SW 1271 (cell line): ENCODE results near the gene BAZ1B.
"Not testable (repeated sequence)": the region's sequence is repeated elsewhere in the genome, so short reads cannot be mapped to it uniquely, and the experiment has no call there.

ENCODE experiments used
- DNase-seq, 2 experiments: peaks; one replicate each; lab custom pipeline; 2025; lab: John Stamatoyannopoulos, UW

The BAZ1B gene

DNA sequence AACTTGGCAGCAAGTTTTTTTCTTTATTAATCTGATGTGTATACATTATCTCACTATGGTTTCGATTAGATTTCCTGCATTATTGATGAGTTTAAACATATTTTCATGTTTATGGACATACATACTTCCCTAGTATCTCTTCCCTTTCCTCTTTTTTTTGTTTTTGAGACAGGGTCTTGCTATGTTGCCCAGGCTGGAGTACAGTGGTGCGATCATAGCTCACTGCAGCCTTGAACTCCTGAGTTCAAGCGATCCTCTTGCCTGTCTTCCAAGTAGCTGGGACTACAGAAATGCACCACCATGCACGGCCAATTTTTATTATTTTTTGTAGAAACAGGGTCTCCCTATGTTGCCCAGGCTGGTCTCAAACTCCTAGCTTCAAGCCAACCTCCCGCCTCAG is 18.9 kb downstream of the BAZ1B start:
- DNase-seq, result no peak

GRCh38 chr7:73496626-73497025 is 25.5 kb downstream of the BAZ1B start:
- DNase-seq, result no peak

GRCh38 chr7:73495507-73495906 is 26.6 kb downstream of the BAZ1B start:
- DNase-seq, result not testable (repeated sequence)

GRCh38 chr7:73489976-73490375 is 32.1 kb downstream of the BAZ1B start:
- DNase-seq, result no peak

- no peak for DNase-seq
Measured at GRCh38 chr7:73487486-73487885, 34.6 kb downstream of the BAZ1B start.

- no peak for DNase-seq
Measured at GRCh38 chr7:73483171-73483570, 38.9 kb downstream of the BAZ1B start.

GRCh38 chr7:73482746-73483145 is 39.3 kb downstream of the BAZ1B start:
- no peak for DNase-seq

DNA sequence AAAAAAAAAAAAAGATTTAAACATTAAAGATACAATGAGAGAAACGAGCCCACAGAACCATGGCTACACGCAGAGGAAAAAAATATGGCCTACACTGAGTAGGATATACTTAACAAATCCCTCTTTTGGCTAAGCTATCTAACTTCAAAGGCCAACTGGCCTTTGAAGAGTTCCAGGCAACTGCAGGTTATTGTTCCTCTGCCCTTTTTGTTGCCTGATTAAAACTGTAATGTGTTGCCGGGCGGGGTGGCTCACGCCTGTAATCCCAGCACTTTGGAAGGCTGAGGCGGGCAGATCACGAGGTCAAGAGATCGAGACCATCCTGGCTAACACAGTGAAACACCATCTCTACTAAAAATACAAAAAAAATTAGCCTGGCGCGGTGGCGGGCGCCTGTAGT is 40.6 kb downstream of the BAZ1B start:
- DNase-seq, result not testable (repeated sequence)

DNA sequence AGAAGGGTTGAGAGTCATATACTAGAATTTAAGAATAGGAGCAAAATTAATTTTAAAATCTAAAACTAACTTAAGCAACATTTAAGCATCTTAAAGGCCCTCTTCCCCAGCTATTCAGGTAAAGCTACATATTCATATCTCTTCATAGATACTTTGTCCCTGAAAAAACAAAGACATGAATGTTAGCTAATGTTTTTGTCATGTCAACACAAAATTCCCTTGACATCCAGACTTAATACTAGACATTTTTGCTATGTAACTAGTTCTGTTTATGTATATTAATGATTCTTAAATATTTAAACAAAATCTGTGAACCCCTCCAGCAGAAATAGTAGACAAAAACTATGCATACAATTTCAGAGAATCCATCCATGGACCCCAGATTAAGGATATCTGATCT is 43.5 kb downstream of the BAZ1B start:
- DNase-seq, result no peak

GRCh38 chr7:73477376-73477775 is 44.7 kb downstream of the BAZ1B start:
- no peak for DNase-seq

GRCh38 chr7:73470208-73470607 is 51.9 kb downstream of the BAZ1B start:
- no peak for DNase-seq

DNA sequence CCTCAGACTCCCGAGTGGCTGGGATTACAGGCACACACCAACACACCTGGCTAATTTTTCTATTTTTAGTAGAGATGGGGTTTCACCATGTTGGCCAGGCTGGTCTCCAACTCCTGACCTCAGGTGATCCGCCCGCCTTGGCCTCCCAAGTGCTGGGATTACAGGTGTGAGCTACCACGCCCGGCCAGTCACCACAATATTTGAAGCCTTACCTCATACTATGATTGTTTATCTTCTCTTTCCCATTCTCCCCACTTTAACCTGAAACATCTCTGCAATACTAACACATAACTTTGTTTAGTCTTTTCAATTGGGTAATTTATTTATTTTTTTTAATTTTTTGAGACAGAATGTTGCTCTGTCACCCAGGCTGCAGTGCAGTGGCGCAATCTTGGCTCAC is 55.0 kb downstream of the BAZ1B start:
- not testable (repeated sequence) for DNase-seq

DNA sequence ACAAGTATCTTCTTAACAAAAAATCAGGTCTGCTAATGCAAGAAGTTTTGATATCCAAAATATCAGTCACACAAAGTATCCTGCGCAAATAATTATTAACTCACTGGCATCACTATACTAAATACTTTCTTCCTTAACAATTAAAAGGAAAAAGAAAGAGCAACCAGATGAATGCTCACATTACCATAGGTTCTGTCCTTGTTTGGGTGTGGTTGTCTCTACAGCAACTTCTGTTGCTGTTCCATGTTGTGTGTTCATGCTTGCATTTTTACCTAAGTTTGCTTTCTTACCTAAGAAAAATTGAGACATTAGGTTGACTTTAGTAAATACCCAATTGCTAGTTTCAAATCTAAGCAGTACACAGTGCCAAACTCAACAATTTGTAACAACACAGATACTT is 56.0 kb downstream of the BAZ1B start:
- DNase-seq, result no peak

DNA sequence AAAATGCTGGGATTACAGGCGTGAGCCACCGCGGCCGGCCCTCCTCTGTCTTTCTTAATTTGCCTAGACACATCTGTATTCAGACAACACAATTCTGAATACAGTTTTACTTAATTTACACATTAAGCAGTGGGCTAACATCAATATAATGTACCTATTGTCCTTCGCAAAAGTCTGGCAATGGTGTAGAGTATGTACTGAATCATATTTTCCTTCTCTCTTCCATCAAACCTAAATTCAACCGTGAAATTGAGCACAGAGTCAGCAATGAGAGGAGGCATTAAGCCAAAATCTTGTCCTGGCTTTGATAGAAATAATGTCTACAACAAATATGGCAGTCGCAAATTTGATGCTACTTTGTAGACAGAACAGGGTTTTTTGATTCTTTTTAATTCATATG is 58.1 kb downstream of the BAZ1B start:
- DNase-seq, result no peak

- no peak for DNase-seq
Measured at GRCh38 chr7:73463260-73463659, 58.8 kb downstream of the BAZ1B start.

GRCh38 chr7:73461782-73462285 is 60.3 kb downstream of the BAZ1B start:
- no peak for DNase-seq

GRCh38 chr7:73454424-73454823 is 67.7 kb downstream of the BAZ1B start:
- DNase-seq, result no peak

DNA sequence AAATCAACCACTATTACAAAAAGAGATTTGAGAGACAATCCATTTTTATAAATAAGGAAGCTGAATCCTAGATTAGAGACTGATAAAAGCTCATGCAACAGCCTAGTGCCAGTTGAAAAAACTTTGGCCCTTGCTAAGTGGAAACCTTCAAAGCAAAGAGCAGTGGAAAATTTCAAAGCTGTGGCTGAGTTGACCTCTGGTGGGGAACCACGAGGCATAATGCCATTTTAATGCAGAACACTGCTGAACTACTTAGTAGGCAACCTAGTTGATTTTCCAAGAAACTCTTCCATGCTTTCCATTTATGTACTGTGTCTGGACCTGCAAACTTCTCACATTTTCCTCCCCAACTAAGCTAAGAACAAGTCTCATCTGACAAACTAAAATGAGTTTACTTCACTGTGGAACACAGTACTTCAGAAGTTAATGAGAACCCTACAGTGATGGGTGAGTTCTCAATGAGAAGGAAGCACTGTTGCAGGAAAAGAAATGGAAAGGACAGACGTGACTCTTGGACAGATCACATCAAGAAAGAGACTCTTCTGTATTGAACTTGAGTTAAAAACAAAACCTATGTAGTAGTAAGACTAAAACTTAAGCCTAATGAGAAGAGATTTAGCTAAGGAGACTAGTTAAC is 69.0 kb downstream of the BAZ1B start:
- no peak for DNase-seq

DNA sequence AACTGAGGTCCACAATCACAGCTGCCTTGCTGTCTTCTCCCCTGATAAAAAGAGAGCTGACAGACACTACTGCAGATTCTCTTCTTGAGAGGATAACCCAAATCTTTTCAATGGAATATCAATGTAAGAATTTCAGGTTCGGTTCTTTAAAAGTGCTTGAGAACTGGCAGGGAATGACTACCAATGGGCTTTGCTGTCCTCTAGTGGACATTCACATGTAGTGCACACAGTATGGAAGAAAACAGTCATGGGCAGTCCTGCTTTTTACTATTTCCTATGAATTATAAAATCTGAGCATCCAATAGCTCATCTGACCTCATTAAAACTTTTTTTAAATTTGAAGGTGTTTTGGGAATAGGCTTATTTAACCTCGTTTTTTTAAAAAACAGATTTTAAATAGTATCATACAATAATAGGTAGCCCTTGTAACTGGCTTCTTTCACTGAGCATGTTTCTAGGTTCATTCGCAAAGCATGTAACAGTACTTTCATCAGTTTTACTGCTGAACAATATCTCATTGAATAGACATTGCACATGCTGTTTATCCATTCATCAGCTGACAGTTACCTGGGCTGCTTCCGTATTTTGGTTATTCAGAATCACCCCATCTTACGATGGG is 70.2 kb downstream of the BAZ1B start:
- peak in 1 of 2 experiments; percentile 68 for DNase-seq

DNA sequence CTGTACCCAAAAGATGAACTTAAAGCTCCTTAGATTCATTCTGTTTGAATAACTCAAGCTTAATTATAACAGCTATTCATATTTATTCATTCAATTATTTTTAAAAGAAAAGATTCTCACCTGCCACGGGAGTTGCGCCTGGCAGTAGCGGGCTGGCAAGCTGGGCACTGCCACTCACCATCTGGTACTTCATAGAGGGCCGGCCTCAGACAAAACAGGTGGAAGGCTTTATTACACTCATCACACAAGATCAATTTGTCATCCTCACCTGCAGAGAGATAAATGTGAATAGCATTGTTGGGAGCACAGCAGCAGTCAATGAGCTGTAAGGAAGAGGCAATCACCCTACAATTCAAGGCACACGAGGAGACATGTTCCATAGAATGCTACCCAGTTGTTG is 72.7 kb downstream of the BAZ1B start:
- no peak for DNase-seq

DNA sequence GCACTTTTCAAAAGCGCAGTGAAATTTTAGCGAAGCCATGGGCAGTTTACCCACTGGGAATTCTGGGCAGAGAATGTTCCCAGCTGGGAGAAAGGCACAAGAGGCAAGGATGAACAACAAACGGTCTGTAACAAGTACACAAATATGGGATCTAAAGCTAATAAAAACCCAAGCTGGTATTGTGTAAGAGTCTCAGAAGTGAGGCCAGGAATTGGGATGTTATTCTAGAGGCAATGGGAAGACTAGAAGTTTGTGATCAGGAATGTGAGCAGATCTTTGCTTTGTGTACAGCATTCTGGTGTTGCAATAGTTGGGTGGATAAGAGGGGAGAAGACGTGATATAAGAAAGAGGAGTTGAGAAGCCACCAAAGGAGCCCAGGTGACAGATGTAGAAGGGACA is 73.5 kb downstream of the BAZ1B start:
- no peak for DNase-seq

GRCh38 chr7:73447121-73447733 is 74.9 kb downstream of the BAZ1B start:
- no peak for DNase-seq

GRCh38 chr7:73446682-73447081 is 75.4 kb downstream of the BAZ1B start:
- no peak for DNase-seq
